ENCODE data around the gene CRELD1. TPM values are rescaled to one million over a fixed set of nuclear protein-coding genes. Genes with fewer than 3 reads are reported as not detected.
A peak's percentile ranks its signal among the peaks of the same experiment; 100 is the strongest.

CRELD1 gene
- total and polyA plus RNA-seq, 9 of the 15 experiments (the other 6 are each of a cell fraction or from before 2014, with no cell fraction given): 3.3 to 25.8 (median 16.5) TPM

GRCh38 chr3:9951962-9952805 is 18.6 kb downstream of the CRELD1 start, which contains the start of gene PRRT3 (continued):
- TF ChIP-seq ZBTB2 (IDR thresholded peaks at IDR 0.05) (0 out of 2 replicates have a peak, but pooled peaks have one; percentile 49), ZFP36 (IDR thresholded peaks at IDR 0.05; ENCODE audit: low read depth, low read length, partially characterized antibody) (peak; percentile 89), PKNOX1 (IDR thresholded peaks at IDR 0.05) (no peak), ZNF696 (CRISPR knock-in tag; conservative IDR thresholded peaks at IDR 0.05) (no peak), THRB (CRISPR knock-in tag; conservative IDR thresholded peaks at IDR 0.05) (no peak), NR2C1 (IDR thresholded peaks at IDR 0.05) (no peak), NR2C1 (tag; IDR thresholded peaks at IDR 0.05) (no peak), NRF1 (conservative IDR thresholded peaks at IDR 0.05 in 1 of 2, IDR thresholded peaks at IDR 0.05 in 1 of 2) (peak; percentile 76 to 79), ZNF263 (CRISPR knock-in tag; IDR thresholded peaks at IDR 0.05; ENCODE audit: borderline replicate concordance) (peak; percentile 84), HLTF (IDR thresholded peaks at IDR 0.05) (no peak; the same call in 1 of the 2 replicates), RNF219 (CRISPR knock-in tag; IDR thresholded peaks at IDR 0.05) (no peak), SMARCE1 (IDR thresholded peaks at IDR 0.05) (no peak), ETV1 (tag; conservative IDR thresholded peaks at IDR 0.05; ENCODE audit: low read depth) (peak; percentile 58; the same call in 1 of the 2 replicates), USF2 (CRISPR knock-in tag; IDR thresholded peaks at IDR 0.05) (no peak), POLR3A (IDR thresholded peaks at IDR 0.05; ENCODE audit: borderline replicate concordance, extremely low read depth, insufficient read depth, insufficient read length) (no peak), BRCA1 (IDR thresholded peaks at IDR 0.05) (no peak), BRCA1 (CRISPR knock-in tag; IDR thresholded peaks at IDR 0.05) (no peak), TAF9B (IDR thresholded peaks at IDR 0.05; ENCODE audit: partially characterized antibody) (no peak), DACH1 (IDR thresholded peaks at IDR 0.05; ENCODE audit: partially characterized antibody) (no peak), POLR2G (IDR thresholded peaks at IDR 0.05; ENCODE audit: low read depth, low read length) (peak; percentile 69; the same call in 1 of the 2 replicates), ATF4 (CRISPR knock-in tag; IDR thresholded peaks at IDR 0.05) (no peak)
